Measurements from ENCODE around the gene MAPK1. TPM values are rescaled to one million over a fixed set of nuclear protein-coding genes. Genes with fewer than 3 reads are reported as not detected.

Gene MAPK1
- total RNA-seq, 1 experiment from 2014 or later: 136 TPM

DNA sequence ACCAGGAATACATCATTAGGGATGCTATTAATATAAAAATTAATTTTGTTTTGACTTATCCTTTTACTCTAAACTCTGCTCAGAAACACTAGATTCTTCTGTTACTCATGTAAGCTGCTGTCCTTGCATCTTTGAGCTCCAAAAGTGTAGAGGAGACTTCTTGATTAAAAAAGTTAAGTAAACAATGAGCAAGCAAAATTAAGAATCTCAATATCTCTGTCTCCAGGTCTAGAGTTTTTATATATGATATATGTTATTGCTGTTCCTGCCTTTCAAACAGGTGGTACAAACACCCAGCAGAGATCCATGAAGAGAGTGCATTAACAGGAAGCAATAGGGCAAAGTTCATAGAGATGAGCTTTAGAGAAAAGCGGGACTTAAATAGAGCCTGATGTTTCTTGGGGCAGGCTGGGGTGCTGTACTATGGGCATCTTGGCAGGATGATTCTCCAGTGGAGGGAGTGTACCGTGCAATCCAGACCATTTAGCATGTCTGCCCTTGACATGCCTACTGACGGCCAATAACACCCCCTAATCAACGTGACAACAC lies 6.9 kb downstream of the MAPK1 start:
- Mint-ChIP-seq H3K9me3 (ENCODE audit: unreplicated experiment) (no peaks in the 10 kb centered on the region), H3K4me1 (ENCODE audit: low read depth, unreplicated experiment) (peaks cover 62% of the 10 kb centered on the region), H3K36me3 (ENCODE audit: insufficient read depth, unreplicated experiment) (peaks cover 18% of the 10 kb centered on the region), H3K27ac (ENCODE audit: unreplicated experiment) (no peak overlapping the region), H3K27me3 (ENCODE audit: insufficient read depth, unreplicated experiment) (no peaks in the 10 kb centered on the region), H3K4me3 (ENCODE audit: unreplicated experiment) (no peak overlapping the region)
- BruUV-seq (replicated peaks): no TSS peak
- no peaks in the 10 kb centered on the region; the same call in 1 of the 2 replicates for H3K36me3 ChIP-seq (ENCODE audit: control insufficient read depth, insufficient read depth, low read length)
- H3K4me3 ChIP-seq (ENCODE audit: low read depth, low read length): no peak overlapping the region
- H3K4me1 ChIP-seq: peaks cover 24% of the 10 kb centered on the region
- TF ChIP-seq, protein P1, sequence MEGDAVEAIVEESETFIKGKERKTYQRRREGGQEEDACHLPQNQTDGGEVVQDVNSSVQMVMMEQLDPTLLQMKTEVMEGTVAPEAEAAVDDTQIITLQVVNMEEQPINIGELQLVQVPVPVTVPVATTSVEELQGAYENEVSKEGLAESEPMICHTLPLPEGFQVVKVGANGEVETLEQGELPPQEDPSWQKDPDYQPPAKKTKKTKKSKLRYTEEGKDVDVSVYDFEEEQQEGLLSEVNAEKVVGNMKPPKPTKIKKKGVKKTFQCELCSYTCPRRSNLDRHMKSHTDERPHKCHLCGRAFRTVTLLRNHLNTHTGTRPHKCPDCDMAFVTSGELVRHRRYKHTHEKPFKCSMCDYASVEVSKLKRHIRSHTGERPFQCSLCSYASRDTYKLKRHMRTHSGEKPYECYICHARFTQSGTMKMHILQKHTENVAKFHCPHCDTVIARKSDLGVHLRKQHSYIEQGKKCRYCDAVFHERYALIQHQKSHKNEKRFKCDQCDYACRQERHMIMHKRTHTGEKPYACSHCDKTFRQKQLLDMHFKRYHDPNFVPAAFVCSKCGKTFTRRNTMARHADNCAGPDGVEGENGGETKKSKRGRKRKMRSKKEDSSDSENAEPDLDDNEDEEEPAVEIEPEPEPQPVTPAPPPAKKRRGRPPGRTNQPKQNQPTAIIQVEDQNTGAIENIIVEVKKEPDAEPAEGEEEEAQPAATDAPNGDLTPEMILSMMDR (IDR thresholded peaks at IDR 0.05; ENCODE audit: insufficient read depth in 1 of 2, low read depth in 1 of 2, low read length in 1 of 2, severe bottlenecking in 1 of 2, unreplicated experiment in 1 of 2): no peak
- POLR2A ChIA-PET: no interaction called here
- no peak for DNase-seq
- no peaks in the 10 kb centered on the region for H3K9me3 ChIP-seq
- CTCF ChIA-PET: interaction anchor here (0.6 to 0.7 kb wide), 2 partner anchors 36 to 86 kb away, joined by 3 to 5 read pairs; no protein-coding TSS in a partner anchor
- no peaks in the 10 kb centered on the region for H3K27me3 ChIP-seq (replicated peaks; ENCODE audit: control insufficient read depth, insufficient read depth, low read length)
- intact Hi-C loops (cut with micrococcal nuclease; ENCODE audit: unreplicated experiment): no loop called here

DNA sequence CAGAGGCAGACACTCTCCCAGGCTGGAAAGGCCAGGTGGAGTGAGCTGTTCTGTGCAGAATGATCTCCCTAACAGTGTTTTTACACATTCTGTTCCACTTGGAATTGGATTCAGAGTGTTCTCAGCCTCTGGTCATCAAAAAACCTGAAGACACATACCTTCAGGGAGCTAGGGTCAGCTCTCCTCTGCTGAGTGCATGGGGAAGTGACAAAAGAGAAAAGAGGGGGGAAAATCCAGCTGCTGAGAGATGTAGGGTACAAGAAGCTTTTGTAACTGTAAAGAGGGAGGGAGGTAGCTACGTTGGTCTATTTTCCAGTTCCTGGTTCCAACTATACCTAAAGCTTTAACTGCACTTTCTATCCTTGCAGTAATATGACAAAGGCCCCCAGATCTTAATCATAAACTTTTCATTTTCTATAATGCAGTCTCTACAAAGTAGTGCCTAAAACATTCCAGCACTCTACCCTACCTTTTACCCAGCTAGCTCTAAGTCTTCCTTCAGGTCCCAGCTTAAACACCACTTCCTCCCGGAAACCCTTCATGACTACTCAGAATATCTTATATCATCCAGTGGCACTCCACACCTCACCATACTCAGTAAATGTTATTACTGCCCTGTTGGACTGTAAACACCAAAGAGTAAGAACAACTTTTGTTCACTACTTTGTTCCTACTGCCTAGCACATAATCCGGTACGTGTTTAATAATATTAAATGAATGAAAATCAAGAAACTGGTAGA lies 9.2 kb downstream of the MAPK1 start:
- H3K4me1 ChIP-seq: peaks cover 32% of the 10 kb centered on the region
- Mint-ChIP-seq H3K27ac (ENCODE audit: unreplicated experiment) (peak overlapping the region; percentile 63), H3K36me3 (ENCODE audit: insufficient read depth, unreplicated experiment) (peaks cover 11% of the 10 kb centered on the region), H3K27me3 (ENCODE audit: insufficient read depth, unreplicated experiment) (no peaks in the 10 kb centered on the region), H3K9me3 (ENCODE audit: unreplicated experiment) (no peaks in the 10 kb centered on the region), H3K4me1 (ENCODE audit: low read depth, unreplicated experiment) (peaks cover 54% of the 10 kb centered on the region), H3K4me3 (ENCODE audit: unreplicated experiment) (peak overlapping the region; percentile 4)
- no peaks in the 10 kb centered on the region for H3K36me3 ChIP-seq (ENCODE audit: control insufficient read depth, insufficient read depth, low read length)
- intact Hi-C loops (cut with micrococcal nuclease; ENCODE audit: unreplicated experiment): no loop called here
- no peaks in the 10 kb centered on the region for H3K27me3 ChIP-seq (replicated peaks; ENCODE audit: control insufficient read depth, insufficient read depth, low read length)
- no peak overlapping the region for H3K4me3 ChIP-seq (ENCODE audit: low read depth, low read length)
- no peaks in the 10 kb centered on the region for H3K9me3 ChIP-seq
- CTCF ChIA-PET: no interaction called here
- POLR2A ChIA-PET: no interaction called here
- TF ChIP-seq, protein P1 (IDR thresholded peaks at IDR 0.05; ENCODE audit: insufficient read depth in 1 of 2, low read depth in 1 of 2, low read length in 1 of 2, severe bottlenecking in 1 of 2, unreplicated experiment in 1 of 2): no peak
- no peak for DNase-seq
- BruUV-seq (replicated peaks): no TSS peak

DNA sequence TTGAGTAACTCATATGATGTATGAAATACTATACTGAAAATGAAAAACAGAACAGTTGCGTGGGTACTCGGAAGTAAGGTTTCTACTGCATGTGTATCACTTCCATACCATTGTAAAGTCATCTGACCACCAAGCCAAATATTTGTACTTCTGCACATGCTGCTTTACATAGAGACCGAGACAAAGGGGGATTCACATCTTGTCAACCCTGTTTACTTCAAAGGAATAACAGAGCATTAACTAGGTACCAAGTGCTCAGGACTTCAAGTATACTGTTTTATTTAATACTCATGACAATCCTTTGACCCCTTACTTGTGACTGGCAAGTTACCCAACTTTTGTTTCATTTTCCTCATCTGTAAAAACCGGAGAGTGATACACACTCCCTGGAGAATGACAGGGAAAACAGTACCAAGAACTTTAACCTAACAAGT lies 9.9 kb downstream of the MAPK1 start:
- Histone ChIP-seq H3K4me1 (peaks cover 32% of the 10 kb centered on the region), H3K36me3 (ENCODE audit: control insufficient read depth, insufficient read depth, low read length) (no peaks in the 10 kb centered on the region), H3K9me3 (no peaks in the 10 kb centered on the region), H3K27me3 (replicated peaks; ENCODE audit: control insufficient read depth, insufficient read depth, low read length) (no peaks in the 10 kb centered on the region), H3K4me3 (ENCODE audit: low read depth, low read length) (no peak overlapping the region)
- no peaks in the 10 kb centered on the region for H3K27me3 Mint-ChIP-seq (ENCODE audit: insufficient read depth, unreplicated experiment)
- H3K4me3 Mint-ChIP-seq (ENCODE audit: unreplicated experiment): peak overlapping the region; percentile 4
- no TSS peak for BruUV-seq (replicated peaks)
- ChIA-PET CTCF (no interaction called here), POLR2A (no interaction called here)
- intact Hi-C loops (cut with micrococcal nuclease; ENCODE audit: unreplicated experiment): no loop called here
- H3K36me3 Mint-ChIP-seq (ENCODE audit: insufficient read depth, unreplicated experiment): peaks cover 11% of the 10 kb centered on the region
- DNase-seq: peak in 1 of 2 experiments; percentile 18
- peak overlapping the region; percentile 63 for H3K27ac Mint-ChIP-seq (ENCODE audit: unreplicated experiment)
- no peaks in the 10 kb centered on the region for H3K9me3 Mint-ChIP-seq (ENCODE audit: unreplicated experiment)
- TF ChIP-seq, protein P1 (IDR thresholded peaks at IDR 0.05; ENCODE audit: insufficient read depth in 1 of 2, low read depth in 1 of 2, low read length in 1 of 2, severe bottlenecking in 1 of 2, unreplicated experiment in 1 of 2): no peak
- H3K4me1 Mint-ChIP-seq (ENCODE audit: low read depth, unreplicated experiment): peaks cover 49% of the 10 kb centered on the region
